ENCODE data around the gene ALKBH6.
A peak's percentile ranks its signal among the peaks of the same experiment; 100 is the strongest.

Gene ALKBH6

GRCh38 chr19:36030264-36031148 lies 16.5 kb upstream of the ALKBH6 start:
- DNase-seq = no peak

GRCh38 chr19:36028313-36029041 lies 14.5 kb upstream of the ALKBH6 start:
- DNase-seq = no peak

- no peak for DNase-seq
Measured at GRCh38 chr19:36027696-36028095, 13.7 kb upstream of the ALKBH6 start.

- DNase-seq = no peak
Measured at GRCh38 chr19:36026091-36026876, 12.3 kb upstream of the ALKBH6 start.

GRCh38 chr19:36025541-36025940 lies 11.5 kb upstream of the ALKBH6 start:
- DNase-seq = no peak

GRCh38 chr19:36023432-36023831 lies 9.4 kb upstream of the ALKBH6 start:
- no peak for DNase-seq

GRCh38 chr19:36019061-36019670 lies 5.2 kb upstream of the ALKBH6 start:
- no peak for DNase-seq

- no peak for DNase-seq
Measured at GRCh38 chr19:36013280-36014011, 567 bp downstream of the ALKBH6 start.

- no peak for DNase-seq
Measured at GRCh38 chr19:36010402-36010801, 3.6 kb downstream of the ALKBH6 start.

- no peak for DNase-seq
Measured at GRCh38 chr19:36009633-36010379, 4.2 kb downstream of the ALKBH6 start.

- DNase-seq = peak; percentile 66
Measured at GRCh38 chr19:36009220-36009619, 4.8 kb downstream of the ALKBH6 start.

GRCh38 chr19:36008336-36008978 lies 5.6 kb downstream of the ALKBH6 start, which contains the start of gene SYNE4:
TSS of gene SYNE4 (minus strand) at chr19:36008813. CDS start at chr19:36008681, 132 bp downstream.
- DNase-seq = no peak

GRCh38 chr19:36006955-36007354 lies 7.1 kb downstream of the ALKBH6 start:
- no peak for DNase-seq

GRCh38 chr19:36003284-36003683 lies 10.7 kb downstream of the ALKBH6 start:
- no peak for DNase-seq

- no peak for DNase-seq
Measured at GRCh38 chr19:36001605-36002004, 12.4 kb downstream of the ALKBH6 start.

- no peak for DNase-seq
Measured at GRCh38 chr19:35996777-35997176, 17.2 kb downstream of the ALKBH6 start.

GRCh38 chr19:35995048-35995993 lies 18.7 kb downstream of the ALKBH6 start, which contains the start of gene SDHAF1:
TSS of gene SDHAF1 (plus strand) at chr19:35995188. CDS start at chr19:35995275, 87 bp downstream.
- peak; percentile 96 for DNase-seq

- DNase-seq = peak; percentile 15
Measured at GRCh38 chr19:35993923-35994598, 20.0 kb downstream of the ALKBH6 start.
